Activated CD8-positive, alpha-beta memory T cell treated with anti-CD3 and anti-CD28 coated beads, Interleukin-2, amount 10 ng/mL, durations not matched to agents 7 days and 5 days (primary cell): ENCODE measurements around the gene STK10. TPM values are rescaled to one million over a fixed set of nuclear protein-coding genes. Genes with fewer than 3 reads are reported as not detected.
A peak's percentile ranks its signal among the peaks of the same experiment; 100 is the strongest.

Source experiments
- ATAC-seq: fragments of 150-1000 bp; cut with Tn5 transposase; one replicate; pipeline ENCODE4 v1.10.0; 2021; ENCODE audit warnings: moderate library complexity
- CTCF ChIA-PET: fragments of 350-600 bp; sonication (Branson Sonifier 250); formaldehyde crosslinking; loops from one replicate; lab custom pipeline; 2021; ENCODE audit warnings: antibody characterized with exemption; lab: Charles Lee
- DNase-seq: peaks from one replicate; pipeline ENCODE4 v3.0.0-alpha.2; 2020
- H3K27ac Mint-ChIP-seq: one replicate; pipeline ENCODE4 v1.8.0; 2021; ENCODE audit warnings: mild to moderate bottlenecking, mixed read lengths
- H3K27me3 Mint-ChIP-seq: one replicate; pipeline ENCODE4 v1.8.0; 2021; ENCODE audit warnings: mixed read lengths
- H3K36me3 Mint-ChIP-seq: one replicate; pipeline ENCODE4 v1.8.0; 2021; ENCODE audit warnings: mild to moderate bottlenecking, mixed read lengths
- H3K4me1 Mint-ChIP-seq: one replicate; pipeline ENCODE4 v1.8.0; 2021; ENCODE audit warnings: mixed read lengths
- H3K4me3 Mint-ChIP-seq: one replicate; pipeline ENCODE4 v1.8.0; 2021; ENCODE audit warnings: mild to moderate bottlenecking, moderate library complexity, mixed read lengths
- H3K9me3 Mint-ChIP-seq: one replicate; pipeline ENCODE4 v1.8.0; 2022; ENCODE audit warnings: low read depth, mixed read lengths
- total RNA-seq, 2 experiments: library from RNA; stranded (reverse); gene quantifications; one replicate each; pipeline ENCODE4 v1.2.3, GENCODE V29; 2021

Gene STK10
- total RNA-seq, 2 experiments from 2014 or later: 223 to 327 TPM

GRCh38 chr5:172143875-172144274, 44.1 kb downstream of the STK10 start:
- no peak for ATAC-seq
- no peak overlapping the region for H3K4me3 Mint-ChIP-seq
- no peaks in the 10 kb centered on the region for H3K27me3 Mint-ChIP-seq
- no peaks in the 10 kb centered on the region for H3K9me3 Mint-ChIP-seq
- H3K27ac Mint-ChIP-seq: peak overlapping the region; percentile 26
- CTCF ChIA-PET: no interaction called here
- DNase-seq: no peak
- peaks cover 51% of the 10 kb centered on the region for H3K4me1 Mint-ChIP-seq
- peaks cover 46% of the 10 kb centered on the region for H3K36me3 Mint-ChIP-seq

- ATAC-seq (no peak), DNase-seq (no peak)
- H3K36me3 Mint-ChIP-seq: peaks cover 38% of the 10 kb centered on the region
- no peaks in the 10 kb centered on the region for H3K27me3 Mint-ChIP-seq
- H3K4me3 Mint-ChIP-seq: no peak overlapping the region
- H3K27ac Mint-ChIP-seq: peak overlapping the region; percentile 43
- peaks cover 48% of the 10 kb centered on the region for H3K4me1 Mint-ChIP-seq
- CTCF ChIA-PET: no interaction called here
- H3K9me3 Mint-ChIP-seq: no peaks in the 10 kb centered on the region
Observed at GRCh38 chr5:172142709-172143215, 45.3 kb downstream of the STK10 start.

GRCh38 chr5:172141949-172142319, 46.1 kb downstream of the STK10 start:
- DNase-seq (no peak), ATAC-seq (no peak)
- Mint-ChIP-seq H3K27me3 (no peaks in the 10 kb centered on the region), H3K4me1 (peaks cover 49% of the 10 kb centered on the region), H3K27ac (no peak overlapping the region), H3K36me3 (peaks cover 38% of the 10 kb centered on the region), H3K4me3 (no peak overlapping the region), H3K9me3 (peaks cover 4% of the 10 kb centered on the region)
- CTCF ChIA-PET: no interaction called here

GRCh38 chr5:172140866-172141265, 47.2 kb downstream of the STK10 start:
- Mint-ChIP-seq H3K27me3 (no peaks in the 10 kb centered on the region), H3K4me1 (peaks cover 45% of the 10 kb centered on the region), H3K4me3 (no peak overlapping the region), H3K27ac (no peak overlapping the region), H3K9me3 (peaks cover 4% of the 10 kb centered on the region), H3K36me3 (peaks cover 33% of the 10 kb centered on the region)
- no peak for ATAC-seq
- CTCF ChIA-PET: interaction anchor here (0.7 kb wide), 1 partner anchor 14 kb away, joined by 3 read pairs; no protein-coding TSS in a partner anchor
- DNase-seq: no peak

GRCh38 chr5:172140120-172140519, 47.9 kb downstream of the STK10 start:
- no peak overlapping the region for H3K4me3 Mint-ChIP-seq
- H3K9me3 Mint-ChIP-seq: peaks cover 4% of the 10 kb centered on the region
- no peak for ATAC-seq
- H3K27ac Mint-ChIP-seq: no peak overlapping the region
- CTCF ChIA-PET: no interaction called here
- H3K27me3 Mint-ChIP-seq: no peaks in the 10 kb centered on the region
- no peak for DNase-seq
- H3K36me3 Mint-ChIP-seq: peaks cover 38% of the 10 kb centered on the region
- H3K4me1 Mint-ChIP-seq: peaks cover 47% of the 10 kb centered on the region

- no peak for ATAC-seq
- peaks cover 51% of the 10 kb centered on the region for H3K4me1 Mint-ChIP-seq
- H3K36me3 Mint-ChIP-seq: peaks cover 62% of the 10 kb centered on the region
- DNase-seq: no peak
- no peaks in the 10 kb centered on the region for H3K27me3 Mint-ChIP-seq
- CTCF ChIA-PET: no interaction called here
- no peak overlapping the region for H3K27ac Mint-ChIP-seq
- no peak overlapping the region for H3K4me3 Mint-ChIP-seq
- peaks cover 4% of the 10 kb centered on the region for H3K9me3 Mint-ChIP-seq
Observed at GRCh38 chr5:172137046-172137445, 51.0 kb downstream of the STK10 start.

GRCh38 chr5:172133359-172134029, 54.5 kb downstream of the STK10 start:
- H3K27me3 Mint-ChIP-seq: no peaks in the 10 kb centered on the region
- H3K4me1 Mint-ChIP-seq: peaks cover 49% of the 10 kb centered on the region
- peaks cover 4% of the 10 kb centered on the region for H3K9me3 Mint-ChIP-seq
- ATAC-seq: peak; percentile 80
- CTCF ChIA-PET: interaction anchor here (0.6 to 1.4 kb wide), 5 partner anchors 22 to 58 kb away, joined by 3 to 7 read pairs (median 4); partner anchors contain the start of gene STK10
- H3K27ac Mint-ChIP-seq: peak overlapping the region; percentile 80
- peak overlapping the region; percentile 1 for H3K4me3 Mint-ChIP-seq
- DNase-seq: peak; percentile 54
- H3K36me3 Mint-ChIP-seq: peaks cover 62% of the 10 kb centered on the region

- Mint-ChIP-seq H3K4me1 (peaks cover 44% of the 10 kb centered on the region), H3K36me3 (peaks cover 71% of the 10 kb centered on the region), H3K4me3 (no peak overlapping the region), H3K9me3 (no peaks in the 10 kb centered on the region), H3K27ac (no peak overlapping the region), H3K27me3 (no peaks in the 10 kb centered on the region)
- CTCF ChIA-PET: no interaction called here
- ATAC-seq (no peak), DNase-seq (no peak)
Observed at GRCh38 chr5:172131690-172132089, 56.3 kb downstream of the STK10 start.

- DNase-seq (no peak), ATAC-seq (no peak)
- H3K27me3 Mint-ChIP-seq: no peaks in the 10 kb centered on the region
- H3K4me1 Mint-ChIP-seq: peaks cover 37% of the 10 kb centered on the region
- peaks cover 4% of the 10 kb centered on the region for H3K9me3 Mint-ChIP-seq
- H3K36me3 Mint-ChIP-seq: peaks cover 72% of the 10 kb centered on the region
- peak overlapping the region; percentile 5 for H3K27ac Mint-ChIP-seq
- no peak overlapping the region for H3K4me3 Mint-ChIP-seq
- CTCF ChIA-PET: interaction anchor here (2.9 kb wide), 1 partner anchor 59 kb away, joined by 8 read pairs; the partner anchor contains the start of gene STK10
Observed at GRCh38 chr5:172129256-172129910, 58.6 kb downstream of the STK10 start.

- H3K27ac Mint-ChIP-seq: no peak overlapping the region
- H3K4me3 Mint-ChIP-seq: no peak overlapping the region
- peaks cover 6% of the 10 kb centered on the region for H3K9me3 Mint-ChIP-seq
- CTCF ChIA-PET: interaction anchor here (1.1 to 2.9 kb wide), 2 partner anchors 10 to 61 kb away, joined by 3 to 8 read pairs; partner anchors contain the start of gene STK10
- peaks cover 70% of the 10 kb centered on the region for H3K36me3 Mint-ChIP-seq
- DNase-seq (no peak), ATAC-seq (no peak)
- H3K4me1 Mint-ChIP-seq: peaks cover 23% of the 10 kb centered on the region
- H3K27me3 Mint-ChIP-seq: no peaks in the 10 kb centered on the region
Observed at GRCh38 chr5:172127581-172127980, 60.4 kb downstream of the STK10 start.

GRCh38 chr5:172123269-172123692, 64.7 kb downstream of the STK10 start:
- peak overlapping the region; percentile 24 for H3K27ac Mint-ChIP-seq

GRCh38 chr5:172119921-172120688, 67.9 kb downstream of the STK10 start:
- CTCF ChIA-PET: interaction anchor here (19.9 kb wide), 1 partner anchor 66 kb away, joined by 257 read pairs; the partner anchor contains the start of gene STK10
- Mint-ChIP-seq H3K27me3 (no peaks in the 10 kb centered on the region), H3K4me3 (no peak overlapping the region), H3K36me3 (peaks cover 61% of the 10 kb centered on the region), H3K4me1 (peaks cover 56% of the 10 kb centered on the region), H3K27ac (peak overlapping the region; percentile 42), H3K9me3 (peaks cover 6% of the 10 kb centered on the region)
- no peak for ATAC-seq
- DNase-seq: no peak

More at GRCh38 chr5:172123269-172123692, 64.7 kb downstream of the STK10 start:
- Mint-ChIP-seq H3K4me1 (peaks cover 31% of the 10 kb centered on the region), H3K9me3 (peaks cover 6% of the 10 kb centered on the region), H3K4me3 (no peak overlapping the region), H3K36me3 (peaks cover 61% of the 10 kb centered on the region), H3K27me3 (no peaks in the 10 kb centered on the region)
- DNase-seq (no peak), ATAC-seq (no peak)
- CTCF ChIA-PET: interaction anchor here (0.7 to 2.0 kb wide), 2 partner anchors 12 to 170 kb away, joined by 3 to 5 read pairs; no protein-coding TSS in a partner anchor

- H3K36me3 Mint-ChIP-seq: peaks cover 56% of the 10 kb centered on the region
- no peaks in the 10 kb centered on the region for H3K27me3 Mint-ChIP-seq
- H3K4me3 Mint-ChIP-seq: no peak overlapping the region
- no peak for ATAC-seq
- H3K4me1 Mint-ChIP-seq: peaks cover 58% of the 10 kb centered on the region
- peak overlapping the region; percentile 75 for H3K27ac Mint-ChIP-seq
- no peaks in the 10 kb centered on the region for H3K9me3 Mint-ChIP-seq
- CTCF ChIA-PET: interaction anchor here (1.4 to 19.9 kb wide), 2 partner anchors 67 to 175 kb away, joined by 3 to 257 read pairs; partner anchors contain the start of gene STK10
- DNase-seq: no peak
Observed at GRCh38 chr5:172118891-172119290, 69.1 kb downstream of the STK10 start.
